HEK293 (cell line): ENCODE data around the gene PPP6R1.

Experiments used
- CTCF ChIA-PET: fragments of 350-600 bp; formaldehyde crosslinking; extraction: SDS; loops from one replicate; lab custom pipeline; 2021; ENCODE audit warnings: antibody characterized with exemption; lab: Yijun Ruan, JAX
- POLR2A ChIA-PET: fragments of 300-600 bp; formaldehyde crosslinking; extraction: SDS; loops from one replicate; lab custom pipeline; 2020; ENCODE audit warnings: antibody characterized with exemption, inconsistent platforms; lab: Yijun Ruan, JAX
- H3K27ac ChIP-seq: fragments of 200-500 bp; sonication (Bioruptor generic); 2 replicates; pipeline ENCODE4 v1.5.1; 2014; ENCODE audit warnings: low read depth, low read length, control low read depth, inconsistent platforms; ENCODE audit errors: extremely low read depth
- H3K36me3 ChIP-seq, 2 experiments: fragments of 200-500 bp in 1 of 2; sonication (Bioruptor generic) in 1 of 2; 1 replicate in 1 of 2; 2 replicates in 1 of 2; pipeline ENCODE4 v1.5.1; 2014 to 2017; ENCODE audit warnings: inconsistent platforms in 2 of 2, low read length in 2 of 2; ENCODE audit not compliant: control insufficient read depth in 2 of 2, insufficient read depth in 1 of 2
- H3K4me1 ChIP-seq: fragments of 200-500 bp; sonication (Bioruptor generic); 2 replicates; pipeline ENCODE4 v1.5.1; 2014; ENCODE audit warnings: mild to moderate bottlenecking, low read length, inconsistent platforms; ENCODE audit not compliant: control insufficient read depth, insufficient read depth
- H3K4me3 ChIP-seq: 2 replicates; pipeline ENCODE4 v1.5.1; 2011; ENCODE audit warnings: low read depth, mild to moderate bottlenecking, control low read depth, low read length, moderate library complexity
- H3K9me3 ChIP-seq: fragments of 200-500 bp; sonication (Bioruptor generic); 2 replicates; pipeline ENCODE4 v1.5.1; 2014; ENCODE audit warnings: low read depth, low read length, inconsistent platforms; ENCODE audit not compliant: control insufficient read depth, insufficient read depth
- KLF9 ChIP-seq: fragments of 450-650 bp; formaldehyde crosslinking; IDR thresholded peaks from 2 replicates; pipeline ENCODE4 v1.5.1; 2016; ENCODE audit warnings: missing biosample characterization, missing genetic modification characterization, low read depth
- OSR2 ChIP-seq: fragments of 450-650 bp; formaldehyde crosslinking; IDR thresholded peaks from 2 replicates; pipeline ENCODE4 v1.5.1; 2016; ENCODE audit warnings: missing biosample characterization, missing genetic modification characterization
- OVOL3 ChIP-seq: fragments of 450-650 bp; formaldehyde crosslinking; IDR thresholded peaks from 2 replicates; pipeline ENCODE4 v1.5.1; 2016; ENCODE audit warnings: missing biosample characterization, missing genetic modification characterization
- TRIM28 ChIP-seq: IDR thresholded peaks from 2 replicates; pipeline ENCODE4 v1.6.1; 2011; ENCODE audit warnings: low read length, control low read depth, borderline replicate concordance
- ZBTB7A ChIP-seq: fragments of 450-650 bp; formaldehyde crosslinking; IDR thresholded peaks from 2 replicates; pipeline ENCODE4 v1.5.1; 2016; ENCODE audit warnings: low read depth, missing biosample characterization, missing genetic modification characterization
- ZNF138 ChIP-seq: fragments of 450-650 bp; formaldehyde crosslinking; IDR thresholded peaks from 2 replicates; pipeline ENCODE4 v1.5.1; 2016; ENCODE audit warnings: missing biosample characterization, missing genetic modification characterization, borderline replicate concordance
- ZNF16 ChIP-seq: fragments of 450-650 bp; formaldehyde crosslinking; IDR thresholded peaks from 2 replicates; pipeline ENCODE4 v1.5.1; 2016; ENCODE audit warnings: low read depth, missing biosample characterization, missing genetic modification characterization
- ZNF174 ChIP-seq: fragments of 450-650 bp; formaldehyde crosslinking; IDR thresholded peaks from 2 replicates; pipeline ENCODE4 v1.5.0; 2017; ENCODE audit warnings: missing biosample characterization, mild to moderate bottlenecking, missing genetic modification characterization
- ZNF175 ChIP-seq: fragments of 450-650 bp; formaldehyde crosslinking; IDR thresholded peaks from 2 replicates; pipeline ENCODE4 v1.5.1; 2016; ENCODE audit warnings: missing biosample characterization, missing genetic modification characterization
- ZNF335 ChIP-seq: fragments of 450-650 bp; formaldehyde crosslinking; conservative IDR thresholded peaks from 2 replicates; pipeline ENCODE4 v1.5.1; 2016; ENCODE audit warnings: missing biosample characterization, missing genetic modification characterization
- ZNF37A ChIP-seq: fragments of 450-650 bp; IDR thresholded peaks from 2 replicates; pipeline ENCODE4 v1.5.1; 2018; ENCODE audit warnings: missing biosample characterization, missing genetic modification characterization
- ZNF394 ChIP-seq: fragments of 450-650 bp; formaldehyde crosslinking; IDR thresholded peaks from 2 replicates; pipeline ENCODE4 v1.5.1; 2016; ENCODE audit warnings: missing biosample characterization, missing genetic modification characterization, mild to moderate bottlenecking, moderate library complexity, borderline replicate concordance
- ZNF529 ChIP-seq: fragments of 450-650 bp; formaldehyde crosslinking; IDR thresholded peaks from 2 replicates; pipeline ENCODE4 v1.5.1; 2017; ENCODE audit warnings: missing genetic modification characterization, missing biosample characterization; ENCODE audit not compliant: insufficient replicate concordance
- ZNF571 ChIP-seq: fragments of 450-650 bp; formaldehyde crosslinking; IDR thresholded peaks from 2 replicates; pipeline ENCODE4 v1.5.0; 2017; ENCODE audit warnings: missing biosample characterization, missing genetic modification characterization
- ZNF707 ChIP-seq: fragments of 450-650 bp; formaldehyde crosslinking; IDR thresholded peaks from 2 replicates; pipeline ENCODE4 v1.5.1; 2016; ENCODE audit warnings: missing biosample characterization, missing genetic modification characterization
- ZNF768 ChIP-seq: fragments of 450-650 bp; formaldehyde crosslinking; IDR thresholded peaks from 2 replicates; pipeline ENCODE4 v1.5.1; 2018; ENCODE audit warnings: missing biosample characterization, mild to moderate bottlenecking, missing genetic modification characterization
- ZNF830 ChIP-seq: fragments of 450-650 bp; IDR thresholded peaks from 2 replicates; pipeline ENCODE4 v1.5.0; 2018; ENCODE audit warnings: missing biosample characterization, missing genetic modification characterization, low read depth, mild to moderate bottlenecking, moderate library complexity
- TF ChIP-seq, protein P1 (sequence below): fragments of 450-650 bp; formaldehyde crosslinking; IDR thresholded peaks from 2 replicates; pipeline ENCODE4 v1.5.1; 2016; ENCODE audit warnings: missing biosample characterization, missing genetic modification characterization
- TF ChIP-seq, protein P2 (sequence below): fragments of 450-650 bp; IDR thresholded peaks from 2 replicates; pipeline ENCODE4 v1.5.1; 2018; ENCODE audit warnings: missing biosample characterization, missing genetic modification characterization
- TF ChIP-seq, protein P3 (sequence below): fragments of 450-650 bp; formaldehyde crosslinking; IDR thresholded peaks from 2 replicates; pipeline ENCODE4 v1.5.1; 2016; ENCODE audit warnings: missing biosample characterization, missing genetic modification characterization
- TF ChIP-seq, protein P4 (sequence below): fragments of 450-650 bp; formaldehyde crosslinking; IDR thresholded peaks from 2 replicates; pipeline ENCODE4 v1.5.1; 2017; ENCODE audit warnings: missing biosample characterization, missing genetic modification characterization
- TF ChIP-seq, protein P5 (sequence below): fragments of 450-650 bp; formaldehyde crosslinking; conservative IDR thresholded peaks from 2 replicates; pipeline ENCODE4 v1.5.1; 2016; ENCODE audit warnings: low read depth, missing biosample characterization, missing genetic modification characterization

PPP6R1 gene

DNA sequence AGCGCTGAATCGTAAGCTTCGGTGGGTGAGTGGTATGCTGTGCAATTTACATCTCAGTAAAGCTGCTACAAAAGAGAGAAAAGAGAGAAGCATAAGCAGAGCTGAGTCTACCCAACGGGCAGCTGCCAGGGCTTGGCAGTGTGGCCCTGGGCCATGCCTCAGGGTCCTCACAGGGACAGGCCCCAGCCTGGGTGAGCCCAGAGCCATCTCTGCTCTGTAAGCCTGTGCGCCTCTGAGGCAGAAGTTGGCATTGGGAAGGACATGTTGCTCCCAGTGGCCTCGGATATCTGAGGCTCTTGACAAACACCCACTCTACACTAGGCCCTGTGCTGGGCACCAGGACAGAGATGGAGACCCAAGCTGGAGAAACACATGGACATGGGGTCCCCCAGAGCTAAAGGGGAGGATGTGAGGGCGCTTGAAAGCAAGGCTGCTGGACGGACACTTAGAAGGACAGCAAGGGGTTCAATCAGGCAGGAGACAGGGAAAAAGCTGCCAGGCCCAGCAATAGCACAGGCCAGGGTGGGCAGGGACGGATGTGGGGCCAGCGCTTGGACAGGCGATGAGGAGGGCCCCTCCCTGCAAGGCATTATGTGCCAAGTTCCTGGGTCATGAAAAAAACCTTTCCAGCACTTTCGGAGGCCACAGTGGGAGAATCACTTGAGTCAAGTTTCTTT lies 14.7 kb downstream of the PPP6R1 start:
- TF ChIP-seq ZNF174 (tag by site-specific recombination): no peak
- no peak for TF ChIP-seq ZNF707 (tag by site-specific recombination)
- TF ChIP-seq, protein P1, sequence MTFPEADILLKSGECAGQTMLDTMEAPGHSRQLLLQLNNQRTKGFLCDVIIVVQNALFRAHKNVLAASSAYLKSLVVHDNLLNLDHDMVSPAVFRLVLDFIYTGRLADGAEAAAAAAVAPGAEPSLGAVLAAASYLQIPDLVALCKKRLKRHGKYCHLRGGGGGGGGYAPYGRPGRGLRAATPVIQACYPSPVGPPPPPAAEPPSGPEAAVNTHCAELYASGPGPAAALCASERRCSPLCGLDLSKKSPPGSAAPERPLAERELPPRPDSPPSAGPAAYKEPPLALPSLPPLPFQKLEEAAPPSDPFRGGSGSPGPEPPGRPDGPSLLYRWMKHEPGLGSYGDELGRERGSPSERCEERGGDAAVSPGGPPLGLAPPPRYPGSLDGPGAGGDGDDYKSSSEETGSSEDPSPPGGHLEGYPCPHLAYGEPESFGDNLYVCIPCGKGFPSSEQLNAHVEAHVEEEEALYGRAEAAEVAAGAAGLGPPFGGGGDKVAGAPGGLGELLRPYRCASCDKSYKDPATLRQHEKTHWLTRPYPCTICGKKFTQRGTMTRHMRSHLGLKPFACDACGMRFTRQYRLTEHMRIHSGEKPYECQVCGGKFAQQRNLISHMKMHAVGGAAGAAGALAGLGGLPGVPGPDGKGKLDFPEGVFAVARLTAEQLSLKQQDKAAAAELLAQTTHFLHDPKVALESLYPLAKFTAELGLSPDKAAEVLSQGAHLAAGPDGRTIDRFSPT: no peak
- TF ChIP-seq, protein P2, sequence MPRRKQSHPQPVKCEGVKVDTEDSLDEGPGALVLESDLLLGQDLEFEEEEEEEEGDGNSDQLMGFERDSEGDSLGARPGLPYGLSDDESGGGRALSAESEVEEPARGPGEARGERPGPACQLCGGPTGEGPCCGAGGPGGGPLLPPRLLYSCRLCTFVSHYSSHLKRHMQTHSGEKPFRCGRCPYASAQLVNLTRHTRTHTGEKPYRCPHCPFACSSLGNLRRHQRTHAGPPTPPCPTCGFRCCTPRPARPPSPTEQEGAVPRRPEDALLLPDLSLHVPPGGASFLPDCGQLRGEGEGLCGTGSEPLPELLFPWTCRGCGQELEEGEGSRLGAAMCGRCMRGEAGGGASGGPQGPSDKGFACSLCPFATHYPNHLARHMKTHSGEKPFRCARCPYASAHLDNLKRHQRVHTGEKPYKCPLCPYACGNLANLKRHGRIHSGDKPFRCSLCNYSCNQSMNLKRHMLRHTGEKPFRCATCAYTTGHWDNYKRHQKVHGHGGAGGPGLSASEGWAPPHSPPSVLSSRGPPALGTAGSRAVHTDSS: no peak
- no peak for TF ChIP-seq ZBTB7A
- TF ChIP-seq KLF9 (tag by site-specific recombination): no peak
- TF ChIP-seq, protein P3, sequence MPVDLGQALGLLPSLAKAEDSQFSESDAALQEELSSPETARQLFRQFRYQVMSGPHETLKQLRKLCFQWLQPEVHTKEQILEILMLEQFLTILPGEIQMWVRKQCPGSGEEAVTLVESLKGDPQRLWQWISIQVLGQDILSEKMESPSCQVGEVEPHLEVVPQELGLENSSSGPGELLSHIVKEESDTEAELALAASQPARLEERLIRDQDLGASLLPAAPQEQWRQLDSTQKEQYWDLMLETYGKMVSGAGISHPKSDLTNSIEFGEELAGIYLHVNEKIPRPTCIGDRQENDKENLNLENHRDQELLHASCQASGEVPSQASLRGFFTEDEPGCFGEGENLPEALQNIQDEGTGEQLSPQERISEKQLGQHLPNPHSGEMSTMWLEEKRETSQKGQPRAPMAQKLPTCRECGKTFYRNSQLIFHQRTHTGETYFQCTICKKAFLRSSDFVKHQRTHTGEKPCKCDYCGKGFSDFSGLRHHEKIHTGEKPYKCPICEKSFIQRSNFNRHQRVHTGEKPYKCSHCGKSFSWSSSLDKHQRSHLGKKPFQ (tag by site-specific recombination): no peak
- no peak for TF ChIP-seq ZNF37A (tag by site-specific recombination)
- TF ChIP-seq ZNF138 (tag by site-specific recombination): no peak
- no peak for TF ChIP-seq ZNF335 (tag by site-specific recombination)
- H3K27ac ChIP-seq: no peak overlapping the region
- no peak overlapping the region for H3K4me3 ChIP-seq
- ChIA-PET POLR2A (interaction anchor here (0.7 kb wide), 1 partner anchor 98 kb away, joined by 6 read pairs; no protein-coding TSS in a partner anchor), CTCF (interaction anchor here (0.8 kb wide), 1 partner anchor 110 kb away, joined by 3 read pairs; no protein-coding TSS in a partner anchor)
- peaks cover 32 to 87% of the 10 kb centered on the region in 2 experiments; a peak in 2 of 3 replicates for H3K36me3 ChIP-seq
- H3K9me3 ChIP-seq: no peaks in the 10 kb centered on the region
- H3K4me1 ChIP-seq: no peaks in the 10 kb centered on the region

DNA sequence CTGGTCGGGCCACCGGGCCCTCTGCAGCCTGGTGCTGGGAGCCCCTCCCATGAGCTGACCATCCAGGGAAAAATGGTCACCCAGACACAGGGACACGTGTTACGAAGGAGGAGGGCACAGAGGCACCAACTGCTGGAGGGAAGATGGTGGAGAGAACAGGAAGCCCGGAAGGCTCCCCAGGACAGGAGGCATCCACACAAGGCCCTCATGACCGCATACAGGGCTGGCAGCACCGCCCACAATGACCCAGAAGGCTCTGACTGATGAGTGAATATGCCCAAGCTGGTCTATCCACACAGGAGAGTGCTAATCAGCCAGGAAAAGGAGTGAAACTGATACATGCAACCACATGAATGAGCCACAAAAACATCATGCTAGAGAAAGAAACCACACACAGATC lies 16.3 kb downstream of the PPP6R1 start:
- TF ChIP-seq ZNF394 (tag by site-specific recombination) (no peak), ZNF768 (tag by site-specific recombination) (no peak), ZNF571 (tag by site-specific recombination) (no peak), ZNF830 (tag by site-specific recombination) (no peak), OSR2 (tag by site-specific recombination) (no peak), ZNF16 (tag by site-specific recombination) (no peak), ZNF529 (no peak), ZNF175 (tag by site-specific recombination) (no peak), TRIM28 (no peak), OVOL3 (tag by site-specific recombination) (no peak), ZNF174 (tag by site-specific recombination) (no peak)
- TF ChIP-seq, protein P4, sequence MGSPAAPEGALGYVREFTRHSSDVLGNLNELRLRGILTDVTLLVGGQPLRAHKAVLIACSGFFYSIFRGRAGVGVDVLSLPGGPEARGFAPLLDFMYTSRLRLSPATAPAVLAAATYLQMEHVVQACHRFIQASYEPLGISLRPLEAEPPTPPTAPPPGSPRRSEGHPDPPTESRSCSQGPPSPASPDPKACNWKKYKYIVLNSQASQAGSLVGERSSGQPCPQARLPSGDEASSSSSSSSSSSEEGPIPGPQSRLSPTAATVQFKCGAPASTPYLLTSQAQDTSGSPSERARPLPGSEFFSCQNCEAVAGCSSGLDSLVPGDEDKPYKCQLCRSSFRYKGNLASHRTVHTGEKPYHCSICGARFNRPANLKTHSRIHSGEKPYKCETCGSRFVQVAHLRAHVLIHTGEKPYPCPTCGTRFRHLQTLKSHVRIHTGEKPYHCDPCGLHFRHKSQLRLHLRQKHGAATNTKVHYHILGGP (tag by site-specific recombination): no peak
- TF ChIP-seq, protein P5, sequence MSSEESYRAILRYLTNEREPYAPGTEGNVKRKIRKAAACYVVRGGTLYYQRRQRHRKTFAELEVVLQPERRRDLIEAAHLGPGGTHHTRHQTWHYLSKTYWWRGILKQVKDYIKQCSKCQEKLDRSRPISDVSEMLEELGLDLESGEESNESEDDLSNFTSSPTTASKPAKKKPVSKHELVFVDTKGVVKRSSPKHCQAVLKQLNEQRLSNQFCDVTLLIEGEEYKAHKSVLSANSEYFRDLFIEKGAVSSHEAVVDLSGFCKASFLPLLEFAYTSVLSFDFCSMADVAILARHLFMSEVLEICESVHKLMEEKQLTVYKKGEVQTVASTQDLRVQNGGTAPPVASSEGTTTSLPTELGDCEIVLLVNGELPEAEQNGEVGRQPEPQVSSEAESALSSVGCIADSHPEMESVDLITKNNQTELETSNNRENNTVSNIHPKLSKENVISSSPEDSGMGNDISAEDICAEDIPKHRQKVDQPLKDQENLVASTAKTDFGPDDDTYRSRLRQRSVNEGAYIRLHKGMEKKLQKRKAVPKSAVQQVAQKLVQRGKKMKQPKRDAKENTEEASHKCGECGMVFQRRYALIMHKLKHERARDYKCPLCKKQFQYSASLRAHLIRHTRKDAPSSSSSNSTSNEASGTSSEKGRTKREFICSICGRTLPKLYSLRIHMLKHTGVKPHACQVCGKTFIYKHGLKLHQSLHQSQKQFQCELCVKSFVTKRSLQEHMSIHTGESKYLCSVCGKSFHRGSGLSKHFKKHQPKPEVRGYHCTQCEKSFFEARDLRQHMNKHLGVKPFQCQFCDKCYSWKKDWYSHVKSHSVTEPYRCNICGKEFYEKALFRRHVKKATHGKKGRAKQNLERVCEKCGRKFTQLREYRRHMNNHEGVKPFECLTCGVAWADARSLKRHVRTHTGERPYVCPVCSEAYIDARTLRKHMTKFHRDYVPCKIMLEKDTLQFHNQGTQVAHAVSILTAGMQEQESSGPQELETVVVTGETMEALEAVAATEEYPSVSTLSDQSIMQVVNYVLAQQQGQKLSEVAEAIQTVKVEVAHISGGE: no peak
- TF ChIP-seq, all 188 proteins: peak for 0
- no peak overlapping the region for H3K4me3 ChIP-seq
- no peaks in the 10 kb centered on the region for H3K4me1 ChIP-seq
- H3K27ac ChIP-seq: no peak overlapping the region
- H3K9me3 ChIP-seq: no peaks in the 10 kb centered on the region
- POLR2A ChIA-PET: interaction anchor here (1.3 kb wide), 1 partner anchor 17 kb away, joined by 3 read pairs; the partner anchor contains the start of gene PPP6R1
- CTCF ChIA-PET: no interaction called here
- H3K36me3 ChIP-seq: peaks cover 41 to 94% of the 10 kb centered on the region in 2 experiments; a peak in 2 of 3 replicates
